ENCODE measurements around the gene CALR.
"Not testable (repeated sequence)": the region's sequence is repeated elsewhere in the genome, so short reads cannot be mapped to it uniquely, and the experiment has no call there.

The CALR gene

GRCh38 chr19:12953138-12953798, 14.9 kb downstream of the CALR start:
- WGBS, 2 experiments = 92 to 94% methylated on average over 11 of the region's 11 CpGs
- Histone ChIP-seq H3K27me3 (ENCODE audit: control insufficient read depth, insufficient read depth, low read length, poor library complexity, severe bottlenecking) (no peaks in the 10 kb centered on the region), H3K36me3 (ENCODE audit: control insufficient read depth, insufficient read depth, low read length) (peaks cover 38% of the 10 kb centered on the region), H3K4me1 (ENCODE audit: control insufficient read depth, insufficient read depth, low read length) (peaks cover 4% of the 10 kb centered on the region), H3K27ac (ENCODE audit: insufficient read depth, low read depth, low read length, poor library complexity, severe bottlenecking) (no peak overlapping the region), H3K4me3 (ENCODE audit: insufficient read depth, low read depth, low read length) (no peak overlapping the region), H3K9me3 (ENCODE audit: control insufficient read depth, low read length) (no peaks in the 10 kb centered on the region)

DNA sequence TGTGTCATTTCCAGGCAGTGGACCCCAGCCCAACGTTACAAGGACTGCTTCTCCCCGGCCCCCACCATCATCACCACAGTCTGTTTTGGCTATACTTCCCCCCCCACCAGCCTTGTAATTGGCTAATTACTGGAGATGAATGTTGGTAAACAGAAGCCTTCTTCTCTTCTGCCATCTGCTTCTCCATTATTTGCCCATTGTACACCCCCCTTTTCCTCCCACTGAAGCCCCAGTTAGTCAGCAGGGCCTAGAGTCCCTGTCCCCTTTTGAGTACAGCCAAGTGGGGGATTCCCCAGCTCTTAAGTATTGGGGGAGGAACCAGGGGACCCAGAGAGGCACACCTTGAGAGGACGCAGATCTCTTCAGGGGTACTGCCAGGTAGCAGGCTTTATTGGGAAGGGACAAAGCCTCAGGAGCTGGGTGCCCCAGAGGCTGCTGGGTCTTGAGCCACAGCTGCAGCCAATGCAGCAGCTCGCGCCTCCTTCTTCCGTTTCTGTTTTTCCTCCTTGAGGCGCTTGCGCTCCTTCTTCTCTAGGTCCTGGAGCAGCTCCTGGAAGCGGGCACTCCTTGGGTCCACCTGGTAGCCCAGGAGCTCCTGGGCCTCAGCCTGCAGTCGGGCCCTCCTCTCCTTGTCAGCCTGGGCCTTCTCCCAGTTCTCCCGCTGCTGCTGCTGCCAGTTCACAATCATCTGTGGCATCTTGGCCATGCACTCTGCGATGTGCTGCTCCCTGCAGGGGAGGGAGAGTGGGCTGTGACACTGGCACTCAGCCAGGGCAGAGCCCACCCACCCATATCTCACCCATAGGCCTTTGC, 15.6 kb downstream of the CALR start:
- WGBS, 2 experiments = 91 to 95% methylated on average over 11 to 12 of the region's 12 CpGs
- no peak overlapping the region for H3K4me3 ChIP-seq (ENCODE audit: insufficient read depth, low read depth, low read length)
- H3K4me1 ChIP-seq (ENCODE audit: control insufficient read depth, insufficient read depth, low read length) = peaks cover 4% of the 10 kb centered on the region
- no peaks in the 10 kb centered on the region for H3K27me3 ChIP-seq (ENCODE audit: control insufficient read depth, insufficient read depth, low read length, poor library complexity, severe bottlenecking)
- H3K9me3 ChIP-seq (ENCODE audit: control insufficient read depth, low read length) = no peaks in the 10 kb centered on the region
- no peak overlapping the region for H3K27ac ChIP-seq (ENCODE audit: insufficient read depth, low read depth, low read length, poor library complexity, severe bottlenecking)
- H3K36me3 ChIP-seq (ENCODE audit: control insufficient read depth, insufficient read depth, low read length) = peaks cover 30% of the 10 kb centered on the region

DNA sequence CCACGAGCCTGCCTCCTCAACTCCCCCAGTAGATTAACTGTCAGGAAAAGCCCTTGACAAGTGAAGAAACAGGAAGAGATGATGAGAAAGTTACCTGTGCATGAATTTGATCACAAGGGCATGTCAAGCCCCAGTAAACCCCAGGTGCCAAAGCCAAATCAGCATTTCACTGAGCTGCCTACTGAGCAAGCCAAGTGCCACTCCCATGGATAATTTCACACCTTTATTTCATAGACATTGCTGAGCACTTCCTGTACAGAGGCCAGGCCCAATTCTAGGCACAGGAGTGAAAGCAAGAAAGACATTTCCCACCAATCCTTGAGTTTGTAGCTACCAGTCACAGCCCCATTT, 16.2 kb downstream of the CALR start:
- Histone ChIP-seq H3K36me3 (ENCODE audit: control insufficient read depth, insufficient read depth, low read length) (peaks cover 24% of the 10 kb centered on the region), H3K27ac (ENCODE audit: insufficient read depth, low read depth, low read length, poor library complexity, severe bottlenecking) (no peak overlapping the region)
- WGBS, 2 experiments = 100% methylated on average over 1 of the region's 1 CpG; no CpG with 5 or more reads in 1 of the 2 experiments

GRCh38 chr19:12955575-12955974, 17.2 kb downstream of the CALR start:
- Histone ChIP-seq H3K4me3 (ENCODE audit: insufficient read depth, low read depth, low read length) (peak overlapping the region; percentile 93), H3K36me3 (ENCODE audit: control insufficient read depth, insufficient read depth, low read length) (peaks cover 16% of the 10 kb centered on the region)
- not testable (repeated sequence) for H3K4me1 ChIP-seq (ENCODE audit: control insufficient read depth, insufficient read depth, low read length); H3K27ac ChIP-seq (ENCODE audit: insufficient read depth, low read depth, low read length, poor library complexity, severe bottlenecking); H3K9me3 ChIP-seq (ENCODE audit: control insufficient read depth, low read length); H3K27me3 ChIP-seq (ENCODE audit: control insufficient read depth, insufficient read depth, low read length, poor library complexity, severe bottlenecking)
- 89 to 95% methylated on average over 9 of the region's 9 CpGs for WGBS, 2 experiments

More for the DNA sequence above, 16.2 kb downstream of the CALR start:
- no peaks in the 10 kb centered on the region for H3K9me3 ChIP-seq (ENCODE audit: control insufficient read depth, low read length)
- peaks cover 4% of the 10 kb centered on the region for H3K4me1 ChIP-seq (ENCODE audit: control insufficient read depth, insufficient read depth, low read length)
- no peak overlapping the region for H3K4me3 ChIP-seq (ENCODE audit: insufficient read depth, low read depth, low read length)
- no peaks in the 10 kb centered on the region for H3K27me3 ChIP-seq (ENCODE audit: control insufficient read depth, insufficient read depth, low read length, poor library complexity, severe bottlenecking)

DNA sequence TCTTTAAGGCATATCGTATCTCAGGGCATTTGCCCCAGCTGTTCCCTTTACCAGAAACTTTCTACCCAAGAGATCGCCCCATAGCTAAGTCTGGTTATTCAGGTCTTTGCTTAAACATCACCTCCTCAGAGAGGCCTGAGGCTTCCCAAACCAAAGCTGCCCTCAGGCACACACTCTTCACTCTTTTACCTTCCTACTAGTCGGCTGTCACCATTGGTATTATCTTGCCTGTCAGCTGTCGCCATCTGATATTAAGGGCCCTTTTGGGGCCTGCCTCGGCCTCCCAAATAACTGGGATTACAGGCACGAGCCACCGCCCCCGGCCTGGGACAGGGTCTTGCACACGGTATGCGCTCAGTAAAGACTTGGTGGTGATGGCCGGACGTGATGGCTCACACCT, 17.6 kb downstream of the CALR start:
- Histone ChIP-seq H3K27ac (ENCODE audit: insufficient read depth, low read depth, low read length, poor library complexity, severe bottlenecking) (no peak overlapping the region), H3K4me1 (ENCODE audit: control insufficient read depth, insufficient read depth, low read length) (peaks cover 4% of the 10 kb centered on the region), H3K4me3 (ENCODE audit: insufficient read depth, low read depth, low read length) (peak overlapping the region; percentile 93), H3K36me3 (ENCODE audit: control insufficient read depth, insufficient read depth, low read length) (peaks cover 16% of the 10 kb centered on the region), H3K27me3 (ENCODE audit: control insufficient read depth, insufficient read depth, low read length, poor library complexity, severe bottlenecking) (no peaks in the 10 kb centered on the region), H3K9me3 (ENCODE audit: control insufficient read depth, low read length) (no peaks in the 10 kb centered on the region)
- 71 to 72% methylated on average over 12 of the region's 12 CpGs for WGBS, 2 experiments

- peaks cover 4% of the 10 kb centered on the region for H3K4me1 ChIP-seq (ENCODE audit: control insufficient read depth, insufficient read depth, low read length)
- H3K27ac ChIP-seq (ENCODE audit: insufficient read depth, low read depth, low read length, poor library complexity, severe bottlenecking) = peak within 1 kb of the TSS; percentile 82
- H3K36me3 ChIP-seq (ENCODE audit: control insufficient read depth, insufficient read depth, low read length) = peaks cover 16% of the 10 kb centered on the region
- peak within 1 kb of the TSS; percentile 93 for H3K4me3 ChIP-seq (ENCODE audit: insufficient read depth, low read depth, low read length)
- no peaks in the 10 kb centered on the region for H3K27me3 ChIP-seq (ENCODE audit: control insufficient read depth, insufficient read depth, low read length, poor library complexity, severe bottlenecking)
- H3K9me3 ChIP-seq (ENCODE audit: control insufficient read depth, low read length) = no peaks in the 10 kb centered on the region
- 4% methylated on average over 81 to 84 of the region's 84 CpGs for WGBS, 2 experiments
Observed at GRCh38 chr19:12956446-12957388, 18.3 kb downstream of the CALR start, which contains the start of gene GADD45GIP1. Gene GADD45GIP1 (minus strand): TSS chr19:12957223. CDS start chr19:12957212, 11 bp downstream.

GRCh38 chr19:12957389-12957952, 19.1 kb downstream of the CALR start:
- Histone ChIP-seq H3K27ac (ENCODE audit: insufficient read depth, low read depth, low read length, poor library complexity, severe bottlenecking) (peak overlapping the region; percentile 82), H3K4me3 (ENCODE audit: insufficient read depth, low read depth, low read length) (peak overlapping the region; percentile 93), H3K36me3 (ENCODE audit: control insufficient read depth, insufficient read depth, low read length) (peaks cover 10% of the 10 kb centered on the region)
- not testable (repeated sequence) for H3K27me3 ChIP-seq (ENCODE audit: control insufficient read depth, insufficient read depth, low read length, poor library complexity, severe bottlenecking); H3K9me3 ChIP-seq (ENCODE audit: control insufficient read depth, low read length); H3K4me1 ChIP-seq (ENCODE audit: control insufficient read depth, insufficient read depth, low read length)
- 79 to 81% methylated on average over 28 of the region's 31 CpGs for WGBS, 2 experiments

- no peak overlapping the region for H3K27ac ChIP-seq (ENCODE audit: insufficient read depth, low read depth, low read length, poor library complexity, severe bottlenecking)
- H3K36me3 ChIP-seq (ENCODE audit: control insufficient read depth, insufficient read depth, low read length) = no peaks in the 10 kb centered on the region
- WGBS, 2 experiments = 78 to 82% methylated on average over 5 to 6 of the region's 6 CpGs
- peaks cover 4% of the 10 kb centered on the region for H3K4me1 ChIP-seq (ENCODE audit: control insufficient read depth, insufficient read depth, low read length)
- H3K4me3 ChIP-seq (ENCODE audit: insufficient read depth, low read depth, low read length) = no peak overlapping the region
- no peaks in the 10 kb centered on the region for H3K27me3 ChIP-seq (ENCODE audit: control insufficient read depth, insufficient read depth, low read length, poor library complexity, severe bottlenecking)
- H3K9me3 ChIP-seq (ENCODE audit: control insufficient read depth, low read length) = no peaks in the 10 kb centered on the region
Observed at GRCh38 chr19:12959481-12959880, 21.1 kb downstream of the CALR start.

GRCh38 chr19:12965017-12965811, 26.8 kb downstream of the CALR start:
- 3 to 4% methylated on average over 34 of the region's 34 CpGs for WGBS, 2 experiments

More at GRCh38 chr19:12965017-12965811, 26.8 kb downstream of the CALR start:
- no peaks in the 10 kb centered on the region for H3K27me3 ChIP-seq (ENCODE audit: control insufficient read depth, insufficient read depth, low read length, poor library complexity, severe bottlenecking)
- no peak overlapping the region for H3K27ac ChIP-seq (ENCODE audit: insufficient read depth, low read depth, low read length, poor library complexity, severe bottlenecking)
- peaks cover 6% of the 10 kb centered on the region for H3K4me1 ChIP-seq (ENCODE audit: control insufficient read depth, insufficient read depth, low read length)
- peak overlapping the region; percentile 19 for H3K4me3 ChIP-seq (ENCODE audit: insufficient read depth, low read depth, low read length)
- H3K36me3 ChIP-seq (ENCODE audit: control insufficient read depth, insufficient read depth, low read length) = no peaks in the 10 kb centered on the region
- H3K9me3 ChIP-seq (ENCODE audit: control insufficient read depth, low read length) = no peaks in the 10 kb centered on the region
